ENCODE data around the gene MRPL20.

DNA sequence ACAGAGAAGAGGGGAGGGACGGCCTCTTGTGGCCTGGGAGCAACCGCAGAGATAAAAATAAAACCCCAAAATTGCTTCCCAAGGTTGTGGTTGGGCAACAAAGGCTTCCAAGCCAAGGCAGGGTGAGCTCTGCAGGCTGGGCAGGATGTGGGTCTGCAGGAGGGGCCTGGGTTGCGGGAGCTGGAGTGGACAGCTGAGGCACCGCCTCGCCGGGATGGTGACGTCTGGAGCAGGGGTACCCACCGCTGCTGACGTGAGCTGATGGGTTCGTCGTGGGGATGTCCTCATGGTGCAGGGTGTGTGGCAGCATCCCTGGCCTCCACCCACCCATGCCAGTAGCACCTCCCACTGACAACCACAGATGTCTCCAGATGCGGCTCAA, 35.7 kb downstream of the MRPL20 start:
- TF ChIP-seq CTCF (IDR thresholded peaks at IDR 0.05; ENCODE audit: low read depth, low read length): no peak
- TF ChIP-seq POLR2A (IDR thresholded peaks at IDR 0.05; ENCODE audit: extremely low read depth, insufficient read length): no peak
- no peak for TF ChIP-seq MAX (IDR thresholded peaks at IDR 0.05; ENCODE audit: low read depth, low read length)
